Limb (tissue), 2 donors: ENCODE measurements around the gene TMOD4.
A peak's percentile ranks its signal among the peaks of the same experiment; 100 is the strongest.
"Not testable (repeated sequence)": the region's sequence is repeated elsewhere in the genome, so short reads cannot be mapped to it uniquely, and the experiment has no call there.

Experiments used
- DNase-seq, 2 donors: peaks; one replicate each; pipeline ENCODE4 v3.0.0-alpha.2; 2016; ENCODE audit errors: extremely low spot score in 2 of 2

Gene TMOD4

GRCh38 chr1:151175863-151176262 is at the start of gene TMOD4:
TSS of gene TMOD4 (minus strand) at chr1:151175981. CDS start at chr1:151174875, 1,106 bp downstream.
- DNase-seq: peak in 1 of 2 donors; percentile 29

DNA sequence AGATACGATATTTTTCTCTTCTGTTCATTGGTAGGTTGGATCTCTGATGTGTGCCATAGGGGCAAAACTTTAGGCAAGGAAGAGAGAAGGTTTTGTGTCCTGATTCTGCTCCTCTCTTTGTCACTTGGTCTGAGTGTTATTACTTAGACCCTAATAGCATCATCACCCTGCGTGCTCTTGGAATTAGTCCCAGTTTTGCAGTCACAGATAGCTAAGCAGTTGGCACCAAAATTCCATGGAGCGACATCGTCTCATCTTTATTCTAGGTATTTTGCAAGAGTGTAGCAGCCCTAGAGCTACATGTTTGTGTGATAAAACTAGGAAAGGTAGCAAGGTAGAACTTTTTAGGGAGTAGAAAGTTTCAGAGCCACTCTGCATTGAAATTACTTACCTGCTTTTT is 46.3 kb upstream of the TMOD4 start:
- DNase-seq: no peak

GRCh38 chr1:151221616-151222015 is 45.8 kb upstream of the TMOD4 start:
- no peak for DNase-seq

DNA sequence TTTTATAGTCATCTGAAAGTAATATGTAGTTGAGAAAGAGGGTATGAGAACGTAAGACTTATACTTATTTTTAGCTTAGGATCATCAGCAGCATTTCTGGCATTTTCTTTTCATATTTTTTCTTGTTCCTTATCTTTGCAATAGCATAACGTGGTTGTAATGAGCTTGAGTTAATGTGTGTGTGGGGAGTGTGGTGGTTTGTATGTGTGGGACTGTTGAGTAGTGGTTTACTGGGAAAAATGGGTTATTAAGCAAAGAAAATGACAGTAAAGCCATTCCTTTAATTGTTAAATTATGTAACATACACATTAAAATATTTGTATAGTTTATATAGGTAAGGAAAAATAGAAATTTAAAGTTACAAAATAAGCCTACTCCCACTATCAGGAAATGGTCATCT is 37.8 kb upstream of the TMOD4 start:
- DNase-seq: no peak

GRCh38 chr1:151211972-151212705 is 36.4 kb upstream of the TMOD4 start:
- no peak for DNase-seq

- no peak for DNase-seq
Measured at GRCh38 chr1:151210830-151211229, 35.0 kb upstream of the TMOD4 start.

DNA sequence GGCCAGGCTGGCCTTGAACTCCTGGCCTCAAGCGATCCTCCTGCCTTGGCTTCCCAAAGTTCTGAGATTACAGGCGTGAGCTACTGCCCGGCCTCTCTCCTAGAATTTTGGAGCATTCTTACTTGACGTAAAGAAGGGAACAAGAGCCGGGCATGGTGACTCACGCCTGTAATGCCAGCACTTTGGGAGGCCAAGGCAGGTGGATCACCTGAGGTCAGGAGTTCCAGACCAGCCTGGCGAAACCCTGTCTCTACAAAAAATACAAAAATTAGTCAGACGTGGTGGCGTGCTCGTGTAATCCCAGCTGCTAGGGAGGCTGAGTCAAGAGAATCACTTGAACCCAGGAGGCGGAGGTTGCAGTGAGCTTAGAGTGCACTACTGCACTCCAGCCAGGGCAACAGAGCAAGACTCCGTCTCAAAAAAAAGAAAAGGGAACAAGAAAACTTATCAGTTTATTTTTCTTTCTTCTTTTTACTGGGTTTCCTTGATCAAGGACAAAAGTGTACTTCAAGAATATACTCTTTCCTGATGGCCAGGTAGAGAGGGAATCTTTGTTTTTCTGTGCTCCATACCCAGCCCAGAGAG is 29.7 kb upstream of the TMOD4 start:
- not testable (repeated sequence) for DNase-seq

GRCh38 chr1:151199873-151200581 is 24.2 kb upstream of the TMOD4 start:
- DNase-seq: peak in 1 of 2 donors; percentile 34

- peak; percentile 98 for DNase-seq
Measured at GRCh38 chr1:151198254-151199127, 22.7 kb upstream of the TMOD4 start, which contains the start of gene PIP5K1A. TSS of gene PIP5K1A (plus strand) at chr1:151198552. CDS start at chr1:151198997, 445 bp downstream.

GRCh38 chr1:151197863-151198253 is 22.1 kb upstream of the TMOD4 start:
- DNase-seq: no peak

DNA sequence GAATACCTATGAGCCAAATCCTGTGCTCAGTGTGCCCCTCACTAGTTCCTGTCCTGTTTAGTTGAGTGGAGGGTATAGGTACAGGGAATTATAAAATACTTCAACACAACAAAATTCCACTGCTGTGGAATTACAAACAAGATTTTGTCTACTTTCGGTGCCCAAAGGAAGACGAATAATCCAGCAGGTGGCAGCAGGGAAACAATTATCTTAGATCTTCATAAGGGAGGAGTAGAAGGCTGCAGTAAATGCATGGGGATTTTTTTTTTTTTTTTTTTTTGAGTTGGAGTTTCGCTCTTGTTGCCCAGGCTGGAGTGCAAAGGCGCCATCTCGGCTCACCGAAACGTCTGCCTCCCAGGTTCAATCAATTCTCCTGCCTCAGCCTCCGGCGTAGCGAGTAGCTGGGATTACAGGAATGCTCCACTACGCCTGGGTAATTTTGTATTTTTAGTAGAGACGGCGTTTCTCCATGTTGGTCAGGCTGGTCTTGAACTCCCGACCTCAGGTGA is 20.6 kb upstream of the TMOD4 start:
- peak; percentile 51 to 70 for DNase-seq

GRCh38 chr1:151194894-151195594 is 19.3 kb upstream of the TMOD4 start:
- not testable (repeated sequence) for DNase-seq

DNA sequence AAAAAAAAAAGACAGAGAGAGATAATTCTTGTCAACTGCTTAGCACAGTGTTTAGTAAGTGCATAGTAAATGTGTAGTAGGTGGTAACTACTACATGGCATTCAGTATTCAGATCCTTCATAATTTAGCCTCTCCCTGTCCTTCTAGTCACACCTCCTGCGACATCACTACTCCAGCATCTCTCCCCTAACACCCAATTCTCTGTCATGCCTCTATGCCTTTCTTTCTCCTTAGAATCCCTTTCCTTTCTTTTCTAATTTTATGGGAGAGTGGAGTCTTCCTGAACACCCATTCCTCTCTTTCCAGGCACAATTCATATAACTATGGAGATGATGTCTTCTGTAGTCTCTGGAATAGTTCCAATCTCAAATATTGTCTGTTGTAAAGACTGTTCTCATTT is 18.1 kb upstream of the TMOD4 start:
- DNase-seq: no peak

DNA sequence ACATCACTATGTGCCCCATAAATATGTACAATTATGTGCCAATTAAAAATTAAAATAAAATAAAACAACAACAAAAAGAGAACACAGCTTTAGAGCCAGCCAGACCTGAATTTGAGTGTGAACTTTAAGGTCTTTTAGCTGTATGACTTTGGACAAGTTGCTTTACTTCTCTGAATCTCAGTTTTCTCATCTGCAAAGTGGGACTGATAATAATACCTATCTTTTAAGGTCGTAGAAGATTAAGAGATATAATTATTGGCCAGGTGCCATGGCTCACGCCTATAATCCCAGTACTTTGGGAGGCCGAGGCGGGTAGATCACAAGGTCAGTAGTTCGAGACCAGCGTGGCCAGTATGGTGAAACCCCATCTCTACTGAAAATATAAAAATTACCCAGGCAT is 17.5 kb upstream of the TMOD4 start:
- DNase-seq: no peak

DNA sequence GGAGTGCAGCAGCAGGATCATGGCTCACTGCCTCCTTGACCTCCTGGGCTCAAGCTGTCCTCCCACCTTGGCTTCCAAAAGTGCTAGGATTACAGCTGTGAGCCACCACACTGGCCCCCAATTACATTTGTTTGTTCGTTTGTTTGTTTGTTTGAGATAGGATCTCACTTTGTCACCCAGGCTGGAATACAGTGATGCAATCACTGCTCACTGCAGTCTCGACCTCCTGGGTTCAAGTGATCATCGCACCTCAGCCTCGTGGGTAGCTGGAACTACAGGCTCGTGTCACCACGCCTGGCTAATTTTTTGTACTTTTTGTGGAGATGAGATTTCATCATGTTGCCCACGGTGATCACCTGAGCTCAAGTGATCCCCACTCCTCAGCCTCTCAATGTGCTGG is 16.3 kb upstream of the TMOD4 start:
- no peak for DNase-seq

DNA sequence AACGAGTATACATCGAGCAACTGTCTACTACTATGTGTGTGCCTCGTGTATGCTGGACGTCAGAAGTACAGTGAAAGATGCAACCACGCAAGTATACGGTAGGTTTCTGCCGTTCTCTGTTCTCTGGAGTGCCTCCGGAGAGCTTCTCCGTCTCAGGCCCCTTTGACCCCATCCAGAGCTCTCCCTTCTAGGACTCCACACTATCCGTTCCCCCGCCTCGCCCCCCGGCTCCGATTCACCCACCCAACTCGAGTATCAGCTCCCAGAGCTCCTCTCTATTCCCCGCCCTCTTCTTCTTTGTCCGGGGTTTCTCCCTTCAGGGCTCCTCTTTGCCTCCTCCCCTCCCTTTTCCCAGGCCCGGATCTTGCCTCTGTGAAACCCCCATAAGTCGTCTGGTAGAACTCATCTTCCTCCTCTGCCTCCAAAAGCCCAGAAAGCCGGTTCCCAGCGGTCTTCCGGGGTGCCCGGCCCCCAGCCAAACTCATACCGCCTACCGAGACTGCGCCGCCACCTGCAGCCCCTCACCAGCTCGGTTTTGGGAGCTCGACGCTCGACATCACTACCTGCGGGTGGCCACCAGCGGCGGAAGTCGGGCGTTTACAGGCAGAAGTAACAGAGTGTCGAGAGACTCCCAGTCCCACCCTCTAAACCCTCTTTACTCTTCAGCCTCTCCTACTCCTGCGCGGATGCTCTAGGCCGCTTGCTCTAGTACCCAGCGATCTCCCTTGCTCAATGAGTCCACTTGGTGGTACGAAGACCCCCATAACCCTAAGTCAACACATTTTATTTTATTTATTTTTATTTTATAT is 14.1 kb upstream of the TMOD4 start, which contains the start of gene VPS72:
Gene VPS72, minus strand, starts transcription at position 561 of the 809 bp plus-strand sequence. Its CDS starts 76 bp downstream, at position 485.
- DNase-seq: peak; percentile 89 to 92

DNA sequence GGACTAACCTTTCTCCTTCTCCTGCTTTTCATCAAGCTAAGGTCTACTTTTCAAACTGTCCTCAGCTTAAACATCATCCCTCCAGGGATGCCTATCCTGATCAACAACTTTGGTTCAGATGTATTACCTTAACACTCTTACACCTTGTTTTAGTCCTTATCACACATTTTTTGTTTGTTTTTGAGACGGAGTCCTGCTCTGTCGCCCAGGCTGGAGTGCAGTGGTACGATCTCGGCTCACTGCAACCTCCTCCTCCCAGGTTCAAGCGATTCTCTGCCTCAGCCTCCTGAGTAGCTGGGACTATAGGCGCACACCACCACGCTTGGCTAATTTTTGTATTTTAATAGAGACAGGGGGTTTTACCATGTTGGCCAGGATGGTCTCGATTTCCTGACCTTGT is 12.9 kb upstream of the TMOD4 start:
- DNase-seq: not testable (repeated sequence)

DNA sequence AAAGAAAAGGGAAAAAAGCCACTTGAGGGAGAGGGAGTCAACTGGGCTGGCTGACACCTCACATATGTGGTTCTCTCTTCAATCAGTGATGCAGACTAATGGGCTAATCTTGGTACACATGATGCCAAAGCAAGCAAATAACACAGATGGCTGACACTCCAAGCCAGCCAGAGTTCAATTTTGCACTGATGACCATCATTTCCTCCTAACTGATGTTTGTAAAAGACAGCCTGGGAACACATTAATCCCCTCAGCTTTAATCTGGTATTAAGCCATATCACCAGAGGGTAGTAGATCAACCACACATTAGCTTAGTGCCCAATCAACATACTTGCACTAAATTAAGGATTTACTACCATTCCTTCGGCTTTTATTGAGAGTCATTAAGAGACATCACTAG is 11.4 kb upstream of the TMOD4 start:
- DNase-seq: no peak

DNA sequence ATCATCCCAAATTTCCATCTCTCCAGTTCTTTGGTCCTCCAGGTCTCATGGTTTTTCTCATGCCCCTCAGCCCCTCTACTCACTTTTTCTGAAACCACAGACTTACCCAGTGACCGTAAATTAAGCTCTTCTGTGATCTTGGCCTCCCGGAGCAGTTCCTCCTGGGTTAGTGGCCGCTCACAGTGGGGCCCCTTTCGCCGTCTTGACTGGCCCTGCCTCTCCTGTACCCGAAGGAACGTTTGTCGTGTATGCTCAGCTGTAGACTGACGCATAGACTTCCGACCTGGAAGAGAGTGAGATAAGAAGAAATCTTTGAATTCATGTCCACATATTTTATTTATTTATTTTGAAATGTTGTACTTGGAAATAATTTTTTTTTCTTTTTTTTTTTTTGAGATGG is 8.4 kb upstream of the TMOD4 start:
- DNase-seq: no peak
